ENCODE data around the gene IFITM2. TPM values are rescaled to one million over a fixed set of nuclear protein-coding genes. Genes with fewer than 3 reads are reported as not detected.

Gene IFITM2
- total RNA-seq, 1 experiment from 2014 or later: 421 TPM

DNA sequence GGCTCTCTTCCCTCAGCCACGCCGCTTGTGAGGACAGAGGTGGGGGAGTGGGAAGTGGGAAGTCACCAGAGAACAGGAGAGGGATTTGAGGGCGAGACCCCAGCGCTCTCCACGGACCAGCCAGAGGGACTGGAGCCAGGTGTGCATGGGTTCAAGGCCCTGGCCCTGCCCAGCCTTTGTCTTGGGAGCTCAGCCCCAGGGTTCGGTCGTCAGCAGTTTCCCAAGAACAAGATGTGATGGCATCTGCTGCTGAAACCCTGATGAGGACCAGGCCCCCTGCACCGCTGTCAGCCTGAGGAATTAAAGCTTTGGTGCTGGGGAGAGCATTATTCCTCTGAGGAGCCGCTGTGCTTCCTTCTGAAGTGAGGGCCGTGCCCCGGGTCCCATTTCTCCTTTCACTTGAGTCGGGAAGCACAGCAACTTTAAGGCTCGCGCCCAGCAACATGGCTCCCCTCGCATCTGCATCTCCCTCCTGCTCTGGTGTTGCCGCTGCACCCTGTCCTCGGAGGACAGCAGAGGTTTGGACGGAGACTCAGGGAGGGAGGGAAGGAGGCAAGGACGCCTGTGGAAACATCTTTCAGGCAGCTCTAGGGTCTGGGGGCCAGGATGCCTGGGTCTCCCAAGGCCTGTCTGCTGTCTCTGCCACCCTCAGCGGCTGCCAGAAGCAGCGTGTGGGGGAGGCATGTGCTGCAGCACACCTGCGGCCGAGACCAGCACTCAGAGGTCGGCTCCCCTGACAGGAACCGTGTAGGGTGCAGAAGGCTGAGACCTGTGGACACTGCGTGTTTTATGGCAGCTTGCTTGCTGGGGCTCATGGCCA is 12.1 kb upstream of the IFITM2 start:
- no peak for DNase-seq
- no CpG with 5 or more reads among the region's 26 CpGs for WGBS (ENCODE audit: extremely low coverage, insufficient read length, low lambda C conversion rate)

More for the DNA sequence above, 12.1 kb upstream of the IFITM2 start:
- no peak overlapping the region for H3K4me3 Mint-ChIP-seq
- no peak overlapping the region for H2BK12ac ChIP-seq (ENCODE audit: insufficient read length, low read depth, low read length)
- H3K36me3 Mint-ChIP-seq (ENCODE audit: insufficient read depth in 1 of 3, low read depth in 3 of 3): peaks cover 19 to 40% (median 23%) of the 10 kb centered on the region in 3 experiments
- H3K27ac Mint-ChIP-seq: no peak overlapping the region
- H3K9me3 Mint-ChIP-seq: no peaks in the 10 kb centered on the region
- H3K18ac ChIP-seq (ENCODE audit: insufficient read length, low read depth, low read length): no peak overlapping the region
- no peak overlapping the region for H3K4ac ChIP-seq (ENCODE audit: low read depth, low read length)
- H2BK15ac ChIP-seq (ENCODE audit: low read depth, low read length): no peak overlapping the region
- no peak overlapping the region for H2AFZ ChIP-seq (ENCODE audit: low read length)
- H3K27ac ChIP-seq (ENCODE audit: insufficient read length, low read depth, low read length): no peak overlapping the region
- H4K8ac ChIP-seq (replicated peaks; ENCODE audit: insufficient read length, low read depth, low read length): no peak overlapping the region
- H2BK20ac ChIP-seq (ENCODE audit: low read depth, low read length, poor library complexity, severe bottlenecking): no peak overlapping the region
- H3K9ac ChIP-seq (ENCODE audit: extremely low read depth, insufficient read length, low read length): no peak overlapping the region
- no peak overlapping the region for H3K23ac ChIP-seq (ENCODE audit: insufficient read length, low read depth, low read length)
- no peak overlapping the region for H2BK120ac ChIP-seq (ENCODE audit: low read depth, low read length, poor library complexity, severe bottlenecking)
- H2BK5ac ChIP-seq (ENCODE audit: insufficient read length, low read length): no peak overlapping the region
- no peaks in the 10 kb centered on the region for H3K27me3 Mint-ChIP-seq (ENCODE audit: low read depth)
- H3K27me3 ChIP-seq (ENCODE audit: insufficient read depth, low read length): no peaks in the 10 kb centered on the region
- H4K5ac ChIP-seq (ENCODE audit: insufficient read length, low read depth, low read length): no peak overlapping the region
- H3K23me2 ChIP-seq (ENCODE audit: insufficient read length, low read depth, low read length, poor library complexity, severe bottlenecking): no peaks in the 10 kb centered on the region
- no peak overlapping the region for H3T11ph ChIP-seq (ENCODE audit: low read length)
- TF ChIP-seq, protein P1, sequence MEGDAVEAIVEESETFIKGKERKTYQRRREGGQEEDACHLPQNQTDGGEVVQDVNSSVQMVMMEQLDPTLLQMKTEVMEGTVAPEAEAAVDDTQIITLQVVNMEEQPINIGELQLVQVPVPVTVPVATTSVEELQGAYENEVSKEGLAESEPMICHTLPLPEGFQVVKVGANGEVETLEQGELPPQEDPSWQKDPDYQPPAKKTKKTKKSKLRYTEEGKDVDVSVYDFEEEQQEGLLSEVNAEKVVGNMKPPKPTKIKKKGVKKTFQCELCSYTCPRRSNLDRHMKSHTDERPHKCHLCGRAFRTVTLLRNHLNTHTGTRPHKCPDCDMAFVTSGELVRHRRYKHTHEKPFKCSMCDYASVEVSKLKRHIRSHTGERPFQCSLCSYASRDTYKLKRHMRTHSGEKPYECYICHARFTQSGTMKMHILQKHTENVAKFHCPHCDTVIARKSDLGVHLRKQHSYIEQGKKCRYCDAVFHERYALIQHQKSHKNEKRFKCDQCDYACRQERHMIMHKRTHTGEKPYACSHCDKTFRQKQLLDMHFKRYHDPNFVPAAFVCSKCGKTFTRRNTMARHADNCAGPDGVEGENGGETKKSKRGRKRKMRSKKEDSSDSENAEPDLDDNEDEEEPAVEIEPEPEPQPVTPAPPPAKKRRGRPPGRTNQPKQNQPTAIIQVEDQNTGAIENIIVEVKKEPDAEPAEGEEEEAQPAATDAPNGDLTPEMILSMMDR (conservative IDR thresholded peaks at IDR 0.05): no peak
- H4K91ac ChIP-seq (ENCODE audit: insufficient read length, low read depth, low read length): no peak overlapping the region
- H3K79me1 ChIP-seq (ENCODE audit: insufficient read depth, low read depth, low read length, poor library complexity, severe bottlenecking): no peaks in the 10 kb centered on the region
- H3K4me1 Mint-ChIP-seq: peaks cover 23 to 31% of the 10 kb centered on the region in 2 experiments
- no peak overlapping the region for H3K4me2 ChIP-seq (ENCODE audit: insufficient read depth, insufficient read length, low read length)
- no peaks in the 10 kb centered on the region for H3K9me3 ChIP-seq (ENCODE audit: control insufficient read depth, low read depth, low read length)
- peaks cover 4% of the 10 kb centered on the region; the same call in 1 of the 2 replicates for H3K4me1 ChIP-seq (ENCODE audit: insufficient read depth, low read length)
- H3K56ac ChIP-seq (ENCODE audit: insufficient read length, low read depth, low read length): no peak overlapping the region
- no peak overlapping the region for H2AK5ac ChIP-seq (ENCODE audit: insufficient read length, low read length)
- no peaks in the 10 kb centered on the region for H4K20me1 ChIP-seq (ENCODE audit: control insufficient read depth, insufficient read depth, insufficient read length)
- H3K79me2 ChIP-seq (ENCODE audit: insufficient read depth, low read length): no peaks in the 10 kb centered on the region
- no peak overlapping the region; the same call in 1 of the 2 replicates for H3K14ac ChIP-seq (ENCODE audit: insufficient read depth, low read length)
